Stimulated activated CD8-positive, alpha-beta memory T cell treated with anti-CD3 and anti-CD28 coated beads, Interleukin-15, amount 100 ng/mL, for 48 hours (primary cell): Measurements from ENCODE around the gene CDH2.

ENCODE experiments used
- DNase-seq, 2 donors: peaks; one replicate each; pipeline ENCODE4 v3.0.0-alpha.2; 2020; ENCODE audit warnings: low read depth in 2 of 2

The CDH2 gene

DNA sequence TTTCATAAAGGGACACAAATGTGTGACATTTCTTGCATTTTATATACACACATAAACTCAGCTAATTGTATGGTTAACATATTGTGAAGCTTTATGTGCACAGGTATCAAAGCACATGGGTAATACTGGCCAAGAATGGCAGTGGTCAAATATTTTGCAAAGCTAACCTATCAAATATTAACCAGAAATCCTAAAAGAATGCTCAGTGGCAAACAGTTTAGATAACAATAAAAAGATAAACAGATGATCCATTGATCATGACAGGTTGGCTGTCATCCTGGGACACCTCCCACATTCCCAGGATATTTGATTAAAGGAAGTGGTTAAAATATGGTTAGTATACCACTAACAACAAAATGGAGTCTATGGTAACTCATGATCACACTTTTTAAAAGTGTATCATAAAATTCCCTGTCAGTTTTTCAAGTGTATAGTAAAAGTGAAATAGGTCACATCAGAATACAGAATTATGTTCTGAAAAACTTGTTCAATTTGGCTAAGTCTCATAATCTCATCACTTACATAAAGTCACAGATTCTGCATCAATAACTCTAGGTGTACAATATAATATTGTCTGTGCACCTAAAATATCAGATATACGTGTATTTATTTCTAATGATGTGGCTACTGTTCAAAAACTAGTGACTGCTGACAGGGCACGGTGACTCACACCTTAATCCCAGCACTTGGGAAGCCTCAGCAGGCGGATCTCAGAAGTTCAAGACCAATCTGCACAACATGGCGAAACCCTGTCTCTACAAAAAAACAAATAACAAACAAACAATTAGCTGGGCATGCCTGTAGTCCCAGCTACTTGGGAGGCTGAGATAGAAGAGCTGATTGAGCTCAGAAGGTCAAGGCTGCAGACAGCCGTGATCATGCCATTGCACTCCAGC is 48.9 kb downstream of the CDH2 start:
- no peak for DNase-seq

DNA sequence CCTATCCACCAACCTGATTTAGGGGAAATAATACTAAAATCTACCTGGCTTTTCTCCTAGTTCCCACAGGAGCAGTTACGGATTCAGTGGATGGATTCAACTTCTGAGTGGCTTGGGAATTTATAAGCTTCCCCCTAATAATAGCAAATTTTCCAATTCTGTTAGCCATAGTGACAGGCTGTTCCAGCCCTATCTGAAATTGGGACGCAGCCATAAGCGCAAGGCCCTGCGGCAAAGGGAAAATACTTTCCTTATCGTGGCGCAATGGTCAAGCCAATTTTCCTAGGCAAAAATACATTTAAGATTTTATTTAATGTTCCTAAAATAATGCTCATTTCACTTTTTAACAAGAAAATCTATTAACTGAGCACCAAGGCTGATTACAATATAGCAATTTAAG is 49.7 kb downstream of the CDH2 start:
- DNase-seq: no peak

DNA sequence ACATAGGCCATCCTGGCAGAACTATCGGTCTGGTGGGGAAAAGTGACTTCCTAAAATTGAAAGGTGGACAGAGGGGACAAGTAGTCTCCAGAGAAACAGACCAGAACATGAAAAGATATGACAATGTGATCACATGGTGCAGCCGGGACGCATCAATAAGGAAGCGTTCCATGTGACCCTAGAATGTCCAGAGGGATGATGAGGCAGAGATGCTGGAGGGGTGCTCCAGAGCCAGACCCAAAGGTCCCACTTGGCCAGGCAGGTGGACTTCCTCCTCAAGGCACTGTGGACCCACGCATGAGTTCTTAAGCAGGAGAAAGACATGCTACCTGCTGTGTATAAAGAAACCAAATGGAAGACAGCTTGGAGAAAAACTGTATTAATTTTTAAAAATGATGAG is 50.2 kb downstream of the CDH2 start:
- no peak for DNase-seq

DNA sequence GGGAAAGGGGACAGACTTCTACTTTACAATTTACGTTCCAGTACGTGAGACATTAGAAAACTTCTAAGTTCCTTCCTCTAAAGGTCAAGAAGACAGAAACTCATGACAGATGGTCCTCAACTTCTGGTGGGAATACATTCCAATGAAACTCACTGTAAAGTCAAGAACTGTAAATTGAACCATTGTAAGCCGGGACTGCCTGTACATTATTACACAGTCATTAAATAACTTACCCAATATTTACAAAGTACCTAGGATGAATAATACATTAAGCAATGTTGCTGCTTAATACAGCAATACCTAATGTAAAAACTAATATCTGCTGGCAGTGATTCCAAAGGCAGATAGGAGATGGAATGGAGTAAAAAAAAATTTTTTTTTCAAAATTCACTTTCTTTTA is 51.9 kb downstream of the CDH2 start:
- no peak for DNase-seq

DNA sequence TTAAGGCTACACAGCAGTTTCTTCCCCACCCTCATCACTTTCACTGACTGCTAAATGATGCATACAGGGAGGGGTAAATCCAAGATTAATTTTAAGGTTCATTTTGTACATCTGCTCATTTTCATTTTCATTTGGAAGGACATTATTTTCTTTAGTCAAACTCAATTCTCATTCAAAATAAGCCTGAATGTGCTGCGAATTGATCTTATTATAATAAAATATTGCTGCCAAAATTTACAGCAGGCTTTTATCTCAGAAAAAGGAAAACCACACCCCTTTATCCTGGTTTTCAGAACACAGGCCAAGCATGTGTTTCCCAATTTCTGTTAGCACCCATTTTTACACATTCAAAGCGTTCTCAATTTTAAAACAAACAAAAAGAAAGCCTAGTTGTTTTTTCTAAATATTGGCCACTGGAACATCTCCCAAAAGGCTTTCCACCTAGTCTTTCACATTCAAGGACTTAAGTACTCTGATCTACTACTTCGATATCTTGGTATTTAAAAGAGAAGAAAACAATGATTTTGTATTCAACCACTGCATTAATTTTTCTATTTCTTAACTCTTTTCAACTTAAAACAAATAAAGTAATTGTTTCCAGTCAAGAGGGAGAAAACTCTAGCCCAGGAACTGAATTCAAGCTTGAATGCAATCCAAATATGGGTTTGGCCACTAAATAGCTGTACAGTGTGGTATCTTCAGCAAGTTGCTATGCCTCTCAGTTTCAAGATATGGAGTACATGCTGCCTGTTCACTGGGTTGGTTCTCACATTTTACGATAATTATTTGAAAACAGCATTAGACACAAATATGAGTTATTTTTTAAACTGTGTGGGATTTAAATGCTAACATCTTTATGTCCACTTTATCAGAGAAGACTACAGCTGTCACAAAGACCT is 52.5 kb downstream of the CDH2 start:
- DNase-seq: no peak

DNA sequence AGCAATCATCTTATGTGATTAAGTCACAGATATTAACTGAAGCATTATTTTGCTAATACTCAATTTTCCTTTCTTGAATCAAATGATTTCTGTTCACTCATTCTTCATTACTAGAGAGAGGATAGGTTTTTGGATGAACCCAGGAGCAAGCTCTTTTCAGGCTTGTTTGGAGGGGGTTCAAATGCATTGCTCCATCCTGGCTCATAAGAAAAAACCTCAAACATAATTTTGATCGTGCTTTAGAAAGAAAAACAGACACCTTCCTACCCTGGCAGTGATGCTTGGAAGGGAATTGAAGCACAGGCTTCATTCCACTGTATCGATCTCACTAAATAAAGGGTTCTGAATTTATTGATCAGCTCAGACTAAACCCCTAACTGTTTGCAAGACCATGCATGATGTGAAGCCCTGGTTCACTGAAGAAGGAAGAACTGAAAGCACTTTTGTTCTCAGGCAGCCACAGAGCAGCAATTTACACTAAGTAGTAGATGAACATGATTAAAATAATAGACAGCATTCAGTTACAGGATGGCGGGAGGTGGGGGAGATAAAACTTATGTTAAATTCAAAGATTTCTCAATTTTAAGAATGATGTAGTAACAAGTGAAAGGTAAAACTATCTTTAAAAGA is 53.4 kb downstream of the CDH2 start:
- no peak for DNase-seq

DNA sequence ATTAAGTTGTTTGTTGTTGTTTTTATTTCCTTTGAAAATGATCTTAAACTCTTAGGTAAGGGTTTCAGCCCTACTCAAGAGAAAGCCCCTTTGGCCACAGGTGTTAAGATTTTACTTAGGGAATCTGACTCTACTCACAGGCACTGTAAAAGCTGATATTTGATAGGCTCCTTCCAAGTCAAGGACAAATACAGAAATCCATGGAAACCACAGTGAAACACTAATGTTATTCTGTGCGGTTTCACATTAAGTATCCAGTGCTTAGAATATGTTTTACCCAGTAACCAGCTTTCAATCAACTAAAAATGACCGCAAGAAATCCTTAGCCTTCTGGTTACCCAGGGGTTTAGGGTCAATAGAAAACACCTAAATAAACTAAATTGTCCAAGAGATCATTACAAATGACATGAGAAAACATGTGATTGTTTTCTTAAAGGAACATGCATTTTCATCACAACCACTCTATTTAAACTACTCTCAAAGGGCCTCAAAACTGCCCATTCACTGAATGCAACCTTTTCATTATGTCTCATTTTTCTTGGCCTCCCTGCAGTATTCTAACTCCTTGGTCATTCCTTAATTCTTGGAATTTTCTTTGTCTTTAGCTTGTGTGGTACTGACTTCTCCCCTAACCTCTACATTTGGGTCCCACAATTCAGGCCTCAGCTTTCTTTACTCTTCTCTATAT is 56.0 kb downstream of the CDH2 start:
- DNase-seq: no peak

DNA sequence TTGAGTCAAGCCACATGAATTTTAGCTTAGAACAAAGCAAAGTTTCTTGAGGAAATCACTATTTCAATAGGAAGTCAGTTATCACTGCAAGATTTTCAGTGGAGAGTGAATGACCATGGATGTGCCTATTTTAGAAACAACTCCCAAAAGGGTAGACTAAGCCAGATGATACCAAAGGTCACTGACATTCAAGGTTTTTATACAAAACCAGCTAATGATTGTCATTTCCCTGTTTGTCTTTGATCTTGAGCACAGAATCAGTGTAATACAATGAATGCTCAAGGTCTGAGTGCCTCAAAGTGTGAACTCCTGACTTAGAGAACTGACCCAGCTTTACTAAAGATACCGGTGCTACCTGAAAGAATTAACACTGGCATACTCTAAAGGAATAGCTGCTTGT is 60.5 kb downstream of the CDH2 start:
- no peak for DNase-seq

DNA sequence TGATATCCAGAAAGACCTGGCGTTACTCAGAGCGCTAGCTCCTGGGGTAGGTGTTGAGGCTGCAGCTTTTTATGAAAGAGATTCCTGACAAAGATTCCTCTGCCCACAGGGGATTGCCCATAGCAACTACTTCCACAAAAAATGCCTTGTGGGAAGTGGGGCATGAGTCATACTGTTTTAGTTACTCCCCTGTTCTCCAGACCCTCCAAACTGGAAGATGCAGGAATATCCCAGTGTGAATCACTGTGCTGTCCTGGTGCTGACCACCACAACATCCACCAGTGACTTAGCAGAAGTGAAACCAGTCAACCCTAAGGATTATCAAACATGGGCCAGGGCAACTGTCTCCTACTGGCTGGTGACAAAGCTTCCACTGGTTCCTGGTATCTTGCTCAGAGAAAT is 61.8 kb downstream of the CDH2 start:
- DNase-seq: no peak

DNA sequence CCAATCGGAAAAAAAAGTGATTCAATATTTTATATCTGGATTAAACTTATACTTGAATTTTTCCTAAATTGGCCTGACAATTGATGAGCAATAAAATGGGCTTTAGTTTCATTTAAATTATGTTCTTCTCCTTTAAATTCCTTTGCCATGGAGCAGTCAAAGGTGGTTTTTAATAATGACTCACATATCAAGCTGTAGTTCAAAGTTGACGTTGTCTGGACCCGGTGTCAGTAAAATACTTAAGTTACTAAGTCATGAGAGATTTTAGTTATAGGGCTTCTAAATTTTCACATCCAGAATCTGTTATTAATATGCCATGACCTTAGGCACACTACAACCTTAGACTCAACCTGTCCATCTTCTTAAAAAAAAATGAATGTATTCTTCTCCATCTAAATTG is 62.5 kb downstream of the CDH2 start:
- DNase-seq: no peak

DNA sequence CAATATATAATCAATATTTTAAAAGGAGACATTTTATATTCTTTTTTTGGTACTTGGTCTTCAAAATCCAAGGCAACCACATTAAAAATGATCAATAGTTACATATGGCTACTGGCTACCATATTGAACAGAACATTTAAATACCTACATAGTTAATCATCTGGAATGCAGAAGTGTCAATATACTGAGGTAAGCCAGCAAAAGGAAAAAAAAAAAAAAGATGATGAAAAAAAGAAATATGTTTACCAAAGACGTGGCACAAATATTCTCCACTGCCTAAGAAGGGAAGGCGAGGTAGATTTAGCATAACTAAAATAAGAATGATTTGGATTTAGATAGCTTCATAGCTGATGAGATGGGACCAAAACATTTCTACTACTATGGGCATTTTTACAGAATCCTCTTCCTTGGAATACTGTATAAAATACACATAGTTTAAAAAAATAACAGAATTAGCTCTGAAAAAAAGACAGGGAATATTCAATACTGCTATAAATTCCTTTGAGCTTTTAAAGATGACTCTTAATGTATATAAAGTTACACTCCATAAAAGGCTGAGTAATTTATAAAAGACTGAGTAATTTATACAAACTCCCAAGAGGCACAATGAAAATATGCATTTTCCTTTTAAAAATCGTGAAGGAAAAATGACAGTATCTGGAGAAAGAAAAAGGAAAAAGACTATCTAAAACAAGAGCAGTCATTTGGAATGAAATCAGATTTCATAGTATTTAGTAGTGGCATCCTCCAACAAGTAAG is 63.5 kb downstream of the CDH2 start:
- no peak for DNase-seq

DNA sequence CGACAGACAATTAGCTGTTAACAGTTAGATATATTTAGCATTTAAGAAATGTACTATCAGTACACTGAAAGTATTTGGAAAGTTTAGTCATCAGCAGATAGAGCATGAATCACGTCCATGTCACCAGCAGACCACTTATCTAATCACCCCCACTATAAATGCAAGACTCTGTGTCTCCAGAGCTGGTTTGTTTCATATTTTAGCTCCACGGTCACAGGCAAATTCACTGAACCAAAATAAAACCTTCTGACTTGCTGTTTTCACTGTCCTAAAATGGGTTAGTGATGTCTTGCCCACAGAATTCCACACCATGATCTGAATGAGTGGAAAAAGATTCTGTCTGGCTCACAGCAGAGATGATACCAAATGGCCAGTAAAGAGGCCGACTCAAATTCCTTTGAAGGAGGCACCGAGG is 64.9 kb downstream of the CDH2 start:
- no peak for DNase-seq

DNA sequence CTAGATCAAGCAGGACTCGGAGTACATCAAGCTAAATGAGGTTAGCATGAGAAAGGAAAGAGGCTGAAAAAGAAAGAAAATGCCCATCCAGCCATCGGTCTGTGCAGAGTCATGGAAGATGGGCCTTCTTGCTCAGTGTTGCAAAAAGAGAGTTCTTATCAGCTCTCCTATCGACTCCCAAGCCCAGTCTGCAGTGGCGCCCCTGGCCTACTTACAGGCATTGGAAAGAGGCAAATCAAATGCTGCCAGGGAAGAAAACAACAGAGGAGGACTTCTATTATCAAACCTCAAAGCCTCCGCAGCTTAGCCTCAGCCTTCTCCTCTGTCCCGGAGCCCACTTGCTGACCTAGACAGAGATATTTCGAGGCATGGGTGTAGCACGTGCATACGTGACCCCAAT is 66.0 kb downstream of the CDH2 start:
- DNase-seq: no peak

DNA sequence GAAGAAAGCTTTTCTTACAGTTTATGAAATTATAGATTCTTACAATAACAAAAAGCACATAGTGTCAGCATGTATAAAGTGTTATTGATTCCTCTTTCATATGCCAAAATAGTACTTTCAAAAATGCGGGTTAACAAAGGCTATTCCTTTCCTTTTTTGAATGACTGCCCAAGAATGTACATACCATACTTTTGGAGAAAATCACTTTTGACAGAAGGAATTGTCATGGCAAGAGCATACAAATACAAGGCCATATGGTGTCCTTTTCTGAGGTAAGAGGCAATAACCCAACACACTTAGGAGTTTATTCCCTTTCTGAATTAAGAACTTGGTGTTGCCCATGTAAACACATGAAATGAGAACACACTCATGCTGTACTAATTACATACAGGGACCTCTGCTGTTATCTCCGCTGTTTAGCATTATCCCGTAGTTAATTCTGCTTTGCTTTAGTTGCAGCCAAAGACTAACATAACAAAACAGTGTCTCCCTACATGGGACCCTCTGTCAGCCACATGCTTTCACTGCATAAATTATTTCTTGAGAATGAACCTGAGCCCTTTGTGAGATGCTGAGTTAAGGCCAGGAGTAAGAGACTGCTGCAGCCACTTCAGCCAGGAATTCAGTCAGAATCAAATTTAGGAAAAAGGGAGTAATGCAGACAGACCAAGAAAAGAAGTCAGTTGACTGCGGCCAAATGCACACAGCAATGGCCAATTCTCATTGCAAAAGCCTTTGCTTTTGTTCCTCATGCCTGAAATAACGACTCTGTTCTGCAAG is 67.0 kb downstream of the CDH2 start:
- no peak for DNase-seq

DNA sequence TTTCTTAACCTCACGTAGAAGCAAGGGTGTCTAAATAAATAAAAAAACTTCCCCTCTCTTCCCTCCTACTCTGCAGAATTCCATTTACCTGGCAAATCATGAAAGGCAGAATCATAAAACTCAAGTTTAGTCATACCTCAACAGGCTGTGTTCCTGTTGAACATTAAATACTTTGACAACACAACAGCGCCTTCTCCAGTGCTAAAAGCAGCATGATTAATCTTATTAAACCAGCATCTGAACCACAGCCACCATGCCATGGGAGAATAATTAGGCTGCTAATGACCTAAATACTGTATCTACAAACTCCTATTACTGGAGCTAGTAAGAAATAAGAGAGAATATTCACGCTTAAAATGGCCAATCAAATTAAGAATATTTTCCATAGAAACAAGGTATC is 68.1 kb downstream of the CDH2 start:
- DNase-seq: no peak

DNA sequence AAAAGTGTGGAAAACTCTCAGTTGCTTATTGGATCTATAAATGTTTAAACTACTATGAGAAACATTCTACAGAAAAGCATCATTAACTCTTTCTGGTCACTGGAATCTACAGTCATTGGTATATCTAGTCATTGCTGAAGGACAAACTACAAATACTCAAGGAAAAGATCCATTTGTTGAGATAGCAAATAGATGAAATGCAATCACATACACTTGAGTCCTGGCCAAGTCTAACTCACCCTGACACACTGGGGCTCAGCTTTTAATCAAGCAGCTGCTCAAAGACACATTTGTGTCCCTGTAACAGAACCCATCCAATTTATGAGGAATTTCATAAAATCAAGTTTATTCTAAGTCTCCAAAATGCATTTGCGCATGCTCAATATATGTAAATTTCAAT is 68.7 kb downstream of the CDH2 start:
- DNase-seq: no peak

DNA sequence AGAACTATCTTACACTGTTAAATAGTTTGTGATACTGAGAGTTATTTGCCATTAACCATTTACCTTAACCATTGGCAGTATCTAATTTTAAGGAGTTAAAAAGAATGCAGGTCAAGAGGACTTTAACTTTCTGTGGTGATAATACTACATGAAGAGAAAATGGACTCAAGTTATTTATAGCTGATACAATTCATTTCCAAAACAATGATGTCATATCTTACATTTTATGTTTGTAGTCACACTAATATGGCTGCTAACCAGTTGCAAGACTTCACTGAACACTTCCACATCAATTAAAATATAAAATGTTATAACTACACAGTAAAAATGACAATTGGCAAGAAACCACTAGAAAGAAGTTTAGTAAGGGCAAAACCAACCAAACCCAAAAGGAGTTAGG is 77.7 kb downstream of the CDH2 start:
- DNase-seq: no peak

DNA sequence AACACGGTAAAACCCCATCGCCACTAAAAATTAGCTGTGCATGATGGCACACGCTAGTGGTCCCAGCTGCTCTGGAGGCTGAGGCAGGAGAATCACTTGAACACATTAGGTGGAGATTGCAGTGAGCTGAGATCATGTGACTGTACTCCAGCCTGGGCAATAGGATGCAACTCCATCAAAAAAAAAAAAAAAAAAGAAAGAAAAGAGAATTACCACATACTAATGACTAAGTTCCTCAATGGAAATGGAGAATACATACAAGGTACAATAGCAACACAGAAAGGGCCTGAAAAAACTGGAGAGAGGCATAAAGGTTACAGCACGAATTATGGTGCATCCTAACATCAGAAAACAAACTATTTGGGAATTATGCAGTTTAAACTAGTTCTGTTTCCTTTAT is 81.3 kb downstream of the CDH2 start:
- no peak for DNase-seq

DNA sequence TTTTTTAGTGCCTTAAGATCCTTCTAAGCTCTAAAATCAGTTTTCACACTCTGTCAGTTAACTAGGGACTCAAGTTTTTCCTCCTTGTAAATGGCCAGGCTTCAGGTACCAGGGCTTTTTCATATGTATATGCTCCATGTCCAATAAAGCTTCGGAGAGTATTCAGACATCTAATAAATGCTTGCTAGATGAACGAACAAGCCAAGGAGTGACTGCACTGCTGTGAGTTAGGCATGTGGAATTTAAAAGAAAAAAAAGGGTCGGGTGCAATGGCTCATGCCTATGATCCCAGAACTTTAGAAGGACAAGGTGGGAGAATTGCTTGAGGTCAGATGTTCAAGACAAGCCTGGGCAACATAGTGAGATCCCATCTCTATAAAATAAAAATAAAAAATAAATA is 81.9 kb downstream of the CDH2 start:
- DNase-seq: no peak

DNA sequence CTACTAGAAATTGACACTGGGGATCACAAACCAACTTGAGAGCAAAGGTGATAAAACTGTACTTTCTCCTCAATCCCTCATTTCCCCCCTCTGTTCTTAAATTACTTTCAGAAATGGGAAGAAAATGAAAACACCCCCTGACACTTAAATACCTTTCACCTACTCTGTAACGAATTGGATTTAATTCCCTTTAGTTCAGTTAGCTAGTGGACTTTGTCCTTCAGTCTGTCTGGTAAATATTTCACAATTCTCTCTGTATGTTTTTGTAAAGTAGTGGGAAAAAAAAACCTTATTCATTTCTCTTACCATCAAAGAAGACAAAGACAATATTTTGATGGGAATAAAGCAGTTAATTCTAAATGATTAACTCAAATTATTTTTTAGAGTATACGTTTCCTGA is 85.7 kb downstream of the CDH2 start:
- DNase-seq: no peak
